Neural cell (in vitro differentiated cells): ENCODE data around the gene NOS1AP.

Experiments
- EZH2 ChIP-seq: fragments of 200-600, 300-800 bp; shearing (Covaris generic), sonication (generic); IDR thresholded peaks from 2 replicates; pipeline ENCODE4 v1.6.1; 2014; ENCODE audit warnings: antibody characterized with exemption, low read length, borderline replicate concordance, mild to moderate bottlenecking; ENCODE audit not compliant: insufficient read depth, poor library complexity, severe bottlenecking
- TF ChIP-seq, protein P1 (sequence below): fragments of 450-650 bp; IDR thresholded peaks from 2 replicates; pipeline ENCODE4 v1.5.1; 2014; ENCODE audit warnings: antibody characterized with exemption, mild to moderate bottlenecking, moderate library complexity; ENCODE audit not compliant: poor library complexity, severe bottlenecking

DNA sequence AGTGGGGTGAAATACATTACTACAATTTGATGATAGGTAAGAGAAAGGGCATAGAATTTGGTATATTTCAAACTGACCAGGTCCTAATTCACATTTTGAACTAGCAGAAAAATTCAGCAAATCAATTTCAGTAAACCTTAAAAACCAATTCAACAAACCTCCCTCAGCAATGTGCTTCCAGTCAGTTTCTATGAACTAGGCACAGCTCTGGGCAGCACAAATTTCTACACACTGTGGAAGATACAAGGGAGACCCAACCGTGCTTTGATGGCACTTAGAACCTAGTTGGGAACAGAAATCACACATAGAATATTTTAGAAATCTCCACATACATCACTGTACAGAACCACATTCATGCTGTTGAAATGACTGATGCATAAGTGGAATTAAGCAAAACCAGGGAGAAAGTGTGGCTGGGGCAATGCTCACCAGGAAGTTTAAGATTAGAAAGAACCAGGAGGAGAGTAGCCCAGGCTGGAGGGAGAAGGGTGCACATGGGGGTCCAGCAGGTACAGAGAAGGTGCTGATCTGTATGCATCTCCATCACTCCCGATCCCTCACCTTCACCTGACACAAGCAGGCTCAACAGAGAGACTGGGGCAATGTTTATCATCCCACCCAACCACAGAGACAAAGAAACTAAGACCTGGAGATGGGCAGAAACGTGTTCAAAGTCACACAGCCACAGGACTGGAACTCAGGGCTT lies 326.9 kb downstream of the NOS1AP start:
- TF ChIP-seq, protein P1, sequence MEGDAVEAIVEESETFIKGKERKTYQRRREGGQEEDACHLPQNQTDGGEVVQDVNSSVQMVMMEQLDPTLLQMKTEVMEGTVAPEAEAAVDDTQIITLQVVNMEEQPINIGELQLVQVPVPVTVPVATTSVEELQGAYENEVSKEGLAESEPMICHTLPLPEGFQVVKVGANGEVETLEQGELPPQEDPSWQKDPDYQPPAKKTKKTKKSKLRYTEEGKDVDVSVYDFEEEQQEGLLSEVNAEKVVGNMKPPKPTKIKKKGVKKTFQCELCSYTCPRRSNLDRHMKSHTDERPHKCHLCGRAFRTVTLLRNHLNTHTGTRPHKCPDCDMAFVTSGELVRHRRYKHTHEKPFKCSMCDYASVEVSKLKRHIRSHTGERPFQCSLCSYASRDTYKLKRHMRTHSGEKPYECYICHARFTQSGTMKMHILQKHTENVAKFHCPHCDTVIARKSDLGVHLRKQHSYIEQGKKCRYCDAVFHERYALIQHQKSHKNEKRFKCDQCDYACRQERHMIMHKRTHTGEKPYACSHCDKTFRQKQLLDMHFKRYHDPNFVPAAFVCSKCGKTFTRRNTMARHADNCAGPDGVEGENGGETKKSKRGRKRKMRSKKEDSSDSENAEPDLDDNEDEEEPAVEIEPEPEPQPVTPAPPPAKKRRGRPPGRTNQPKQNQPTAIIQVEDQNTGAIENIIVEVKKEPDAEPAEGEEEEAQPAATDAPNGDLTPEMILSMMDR: no peak
- TF ChIP-seq EZH2: no peak
